DND-41 (cell line): ENCODE results near the gene CDC123.

Experiments
- EZH2 ChIP-seq: IDR thresholded peaks from 3 replicates; pipeline ENCODE4 v1.6.1; 2012; ENCODE audit warnings: borderline replicate concordance, low read depth, mild to moderate bottlenecking, moderate library complexity, low read length, inconsistent platforms; ENCODE audit not compliant: severe bottlenecking
- TF ChIP-seq, protein P1 (sequence below): IDR thresholded peaks from 2 replicates; pipeline ENCODE4 v1.5.1; 2012; ENCODE audit warnings: borderline replicate concordance, low read length, moderate library complexity, mild to moderate bottlenecking; ENCODE audit not compliant: poor library complexity, severe bottlenecking; ENCODE audit errors: extremely low read depth

DNA sequence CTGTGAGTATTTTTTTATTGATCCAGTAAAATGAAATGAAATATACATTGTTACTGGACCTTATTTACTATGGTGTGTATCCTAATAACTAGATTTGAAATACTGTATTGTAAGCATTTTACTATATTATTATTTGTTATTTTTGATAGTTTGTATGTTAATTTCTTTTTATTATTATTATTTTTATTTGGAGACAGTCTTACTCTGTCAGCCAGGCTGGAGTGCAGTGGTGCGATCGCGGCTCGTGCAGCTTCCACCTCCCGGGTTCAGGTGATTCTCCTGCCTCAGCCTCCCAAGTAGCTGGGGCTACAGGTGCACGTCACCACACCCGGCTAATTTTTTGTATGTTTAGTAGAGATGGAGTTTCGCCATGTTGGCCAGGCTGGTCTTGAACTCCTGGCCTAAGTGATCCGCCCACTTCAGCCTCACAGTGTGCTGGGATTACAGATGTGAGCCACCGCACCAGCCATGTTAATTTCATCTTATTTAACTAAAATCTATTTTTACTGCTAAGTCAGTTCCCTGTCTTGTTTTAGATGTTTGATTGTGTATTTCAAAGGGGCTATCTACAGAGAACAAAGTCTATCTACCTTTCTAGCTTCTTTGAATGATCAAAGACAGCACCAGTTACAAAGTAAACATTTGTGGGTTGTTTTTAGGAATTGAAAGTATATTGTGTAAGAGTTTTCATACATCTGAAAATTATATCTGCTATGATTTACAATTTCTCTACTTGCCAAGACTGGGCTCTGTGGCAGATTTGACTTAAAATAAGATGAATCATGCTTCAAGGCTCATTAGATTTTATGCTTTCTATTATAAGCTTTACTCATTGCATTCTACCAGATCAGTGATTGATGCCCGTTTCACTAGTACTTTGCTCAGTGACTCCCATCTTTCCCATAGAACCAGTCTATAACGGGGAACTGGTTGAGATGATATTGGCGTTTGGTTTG, 41.6 kb downstream of the CDC123 start:
- no peak for TF ChIP-seq EZH2
- TF ChIP-seq, protein P1, sequence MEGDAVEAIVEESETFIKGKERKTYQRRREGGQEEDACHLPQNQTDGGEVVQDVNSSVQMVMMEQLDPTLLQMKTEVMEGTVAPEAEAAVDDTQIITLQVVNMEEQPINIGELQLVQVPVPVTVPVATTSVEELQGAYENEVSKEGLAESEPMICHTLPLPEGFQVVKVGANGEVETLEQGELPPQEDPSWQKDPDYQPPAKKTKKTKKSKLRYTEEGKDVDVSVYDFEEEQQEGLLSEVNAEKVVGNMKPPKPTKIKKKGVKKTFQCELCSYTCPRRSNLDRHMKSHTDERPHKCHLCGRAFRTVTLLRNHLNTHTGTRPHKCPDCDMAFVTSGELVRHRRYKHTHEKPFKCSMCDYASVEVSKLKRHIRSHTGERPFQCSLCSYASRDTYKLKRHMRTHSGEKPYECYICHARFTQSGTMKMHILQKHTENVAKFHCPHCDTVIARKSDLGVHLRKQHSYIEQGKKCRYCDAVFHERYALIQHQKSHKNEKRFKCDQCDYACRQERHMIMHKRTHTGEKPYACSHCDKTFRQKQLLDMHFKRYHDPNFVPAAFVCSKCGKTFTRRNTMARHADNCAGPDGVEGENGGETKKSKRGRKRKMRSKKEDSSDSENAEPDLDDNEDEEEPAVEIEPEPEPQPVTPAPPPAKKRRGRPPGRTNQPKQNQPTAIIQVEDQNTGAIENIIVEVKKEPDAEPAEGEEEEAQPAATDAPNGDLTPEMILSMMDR = no peak
